GM23338 (cell line): ENCODE results near the gene PASK. TPM values are rescaled to one million over a fixed set of nuclear protein-coding genes. Genes with fewer than 3 reads are reported as not detected.

Source experiments
- ATAC-seq: fragments of 200-7000 bp; cut with Tn5 transposase; 3 replicates; pipeline ENCODE4 v1.9.1; 2020
- DNase-seq: peaks from one replicate; pipeline ENCODE4 v3.0.0-alpha.2; 2015; ENCODE audit warnings: low spot score
- H2AFZ ChIP-seq: fragments of 200-600 bp; sonication (generic); 2 replicates; pipeline ENCODE4 v1.8.0; 2016; ENCODE audit warnings: antibody characterized with exemption, mild to moderate bottlenecking, moderate library complexity
- H3F3A ChIP-seq: fragments of 200-600 bp; sonication (generic); replicated peaks from 2 replicates; pipeline ENCODE4 v1.8.0; 2017; ENCODE audit warnings: antibody characterized with exemption, mixed run types, low read depth
- H3K27ac ChIP-seq: fragments of 200-600 bp; sonication (generic); 2 replicates; pipeline ENCODE4 v1.6.1; 2016; ENCODE audit warnings: low read depth
- H3K27me3 ChIP-seq: fragments of 200-600 bp; sonication (generic); 2 replicates; pipeline ENCODE4 v1.8.0; 2016; ENCODE audit warnings: mild to moderate bottlenecking, mixed run types, moderate library complexity; ENCODE audit not compliant: insufficient read depth
- H3K36me3 ChIP-seq: fragments of 200-600 bp; sonication (generic); 2 replicates; pipeline ENCODE4 v1.8.0; 2016; ENCODE audit warnings: mild to moderate bottlenecking; ENCODE audit not compliant: insufficient read depth
- H3K4me1 ChIP-seq: fragments of 200-600 bp; sonication (generic); 2 replicates; pipeline ENCODE4 v1.8.0; 2016; ENCODE audit warnings: mild to moderate bottlenecking, moderate library complexity; ENCODE audit not compliant: insufficient read depth
- H3K4me2 ChIP-seq: fragments of 200-600 bp; sonication (generic); 2 replicates; pipeline ENCODE4 v1.7.1; 2017; ENCODE audit warnings: mixed run types
- H3K4me3 ChIP-seq: fragments of 200-600 bp; sonication (generic); 2 replicates; pipeline ENCODE4 v1.6.1; 2016; ENCODE audit warnings: mixed run types
- H3K79me2 ChIP-seq: fragments of 200-600 bp; sonication (generic); replicated peaks from 2 replicates; pipeline ENCODE4 v1.8.0; 2017; ENCODE audit warnings: mild to moderate bottlenecking; ENCODE audit not compliant: insufficient read depth
- H3K9me2 ChIP-seq: fragments of 200-600 bp; sonication (generic); 2 replicates; pipeline ENCODE4 v1.8.0; 2017; ENCODE audit not compliant: insufficient read depth
- H4K20me1 ChIP-seq: fragments of 200-600 bp; sonication (generic); replicated peaks from 2 replicates; pipeline ENCODE4 v1.8.0; 2017; ENCODE audit warnings: mild to moderate bottlenecking; ENCODE audit not compliant: insufficient read depth
- H3K27ac Mint-ChIP-seq: 2 replicates; pipeline ENCODE4 v1.8.0; 2020; ENCODE audit warnings: inconsistent platforms, mild to moderate bottlenecking, moderate library complexity, mixed read lengths
- H3K27me3 Mint-ChIP-seq: 3 replicates; pipeline ENCODE4 v1.8.0; 2022; ENCODE audit warnings: low read depth, mild to moderate bottlenecking, moderate library complexity, mixed read lengths, inconsistent platforms; ENCODE audit not compliant: insufficient read depth, poor library complexity
- H3K36me3 Mint-ChIP-seq: 3 replicates; pipeline ENCODE4 v1.8.0; 2021; ENCODE audit warnings: low read depth, mild to moderate bottlenecking, inconsistent platforms, moderate library complexity, mixed read lengths
- H3K4me1 Mint-ChIP-seq: 3 replicates; pipeline ENCODE4 v1.8.0; 2020; ENCODE audit warnings: mild to moderate bottlenecking, inconsistent platforms, mixed read lengths
- H3K4me3 Mint-ChIP-seq: 3 replicates; pipeline ENCODE4 v1.8.0; 2021; ENCODE audit warnings: moderate library complexity, mild to moderate bottlenecking, inconsistent platforms, mixed read lengths
- H3K9me3 Mint-ChIP-seq: 3 replicates; pipeline ENCODE4 v1.8.0; 2020; ENCODE audit warnings: moderate library complexity, mild to moderate bottlenecking, inconsistent platforms, mixed read lengths
- EZH2 ChIP-seq: fragments of 200-600 bp; sonication (generic); IDR thresholded peaks from one replicate; pipeline ENCODE4 v1.8.0; 2017; ENCODE audit warnings: antibody characterized with exemption, mild to moderate bottlenecking, low read depth; ENCODE audit not compliant: unreplicated experiment
- JUNB ChIP-seq: IDR thresholded peaks from one replicate; pipeline ENCODE4 v1.6.1; 2016; ENCODE audit warnings: antibody characterized with exemption; ENCODE audit not compliant: unreplicated experiment
- NANOG ChIP-seq: IDR thresholded peaks from 2 replicates; pipeline ENCODE4 v1.6.1; 2016; ENCODE audit warnings: antibody characterized with exemption, borderline replicate concordance
- POLR2AphosphoS5 ChIP-seq: IDR thresholded peaks from 2 replicates; pipeline ENCODE4 v1.6.1; 2016; ENCODE audit warnings: antibody characterized with exemption, low read depth
- STAT1 ChIP-seq: IDR thresholded peaks from one replicate; pipeline ENCODE4 v1.6.1; 2016; ENCODE audit warnings: antibody characterized with exemption; ENCODE audit not compliant: unreplicated experiment
- ZNF114 ChIP-seq: fragments of 250-450 bp; sonication (Bioruptor Pico); IDR thresholded peaks from 2 replicates; pipeline ENCODE4 v1.5.0; 2020; ENCODE audit warnings: mild to moderate bottlenecking, moderate library complexity
- ZNF331 ChIP-seq: fragments of 250-450 bp; sonication (Bioruptor Pico); IDR thresholded peaks from 2 replicates; pipeline ENCODE4 v1.5.0; 2020; ENCODE audit warnings: low read depth, mild to moderate bottlenecking, moderate library complexity
- polyA plus RNA-seq: library from polyadenylated mRNA; unstranded; fragments of >200 nt; fragmentation: Nextera tagmentation; extraction: Ambion mirVana; gene quantifications from 2 replicates; pipeline ENCODE4 v1.2.1, GENCODE V29; 2016
- total RNA-seq: library from RNA; depleted of rRNA; stranded (reverse); fragments of >200 nt; shearing (Covaris generic); gene quantifications from 2 replicates; pipeline ENCODE4 v1.2.3, GENCODE V29; 2014
- TF ChIP-seq, protein P1 (sequence below): IDR thresholded peaks from one replicate; pipeline ENCODE4 v1.6.1; 2018; ENCODE audit warnings: antibody characterized with exemption; ENCODE audit not compliant: unreplicated experiment
- TF ChIP-seq, protein P2 (sequence below), 2 experiments: fragments of 200-600 bp in 1 of 2; sonication (generic) in 1 of 2; conservative IDR thresholded peaks; 2 replicates each; pipeline versions ENCODE4 v1.5.1 to v1.6.1; 2016 to 2017; ENCODE audit warnings: antibody characterized with exemption in 2 of 2, low read depth in 2 of 2, mild to moderate bottlenecking in 2 of 2, moderate library complexity in 1 of 2

PASK gene
- total and polyA plus RNA-seq, 2 experiments from 2014 or later: 12.5 to 38.4 TPM

DNA sequence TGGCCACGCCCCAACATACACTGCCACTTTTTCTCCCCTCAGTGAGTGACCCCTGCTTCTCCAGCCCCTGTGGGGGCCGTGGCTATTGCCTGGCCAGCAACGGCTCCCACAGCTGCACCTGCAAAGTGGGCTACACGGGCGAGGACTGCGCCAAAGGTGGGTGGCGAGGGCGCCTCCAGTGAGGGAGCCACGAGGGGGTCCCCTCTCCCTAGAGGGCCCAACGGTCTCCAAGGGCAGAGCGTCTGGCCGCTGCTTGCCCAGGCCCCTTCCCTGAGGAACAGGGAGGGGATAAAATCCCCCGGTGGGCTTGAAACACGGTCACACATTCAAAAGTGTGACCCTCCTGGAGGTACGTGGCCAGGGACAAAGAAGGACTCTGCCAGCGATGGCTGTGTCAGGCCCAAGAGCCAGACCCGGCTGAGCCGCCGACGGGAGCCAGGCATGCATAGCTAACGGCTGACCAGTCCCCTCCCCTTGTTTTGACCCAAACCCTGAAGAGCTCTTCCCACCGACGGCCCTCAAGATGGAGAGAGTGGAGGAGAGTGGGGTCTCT is 84.4 kb downstream of the PASK start (continued):
- TF ChIP-seq, protein P1, sequence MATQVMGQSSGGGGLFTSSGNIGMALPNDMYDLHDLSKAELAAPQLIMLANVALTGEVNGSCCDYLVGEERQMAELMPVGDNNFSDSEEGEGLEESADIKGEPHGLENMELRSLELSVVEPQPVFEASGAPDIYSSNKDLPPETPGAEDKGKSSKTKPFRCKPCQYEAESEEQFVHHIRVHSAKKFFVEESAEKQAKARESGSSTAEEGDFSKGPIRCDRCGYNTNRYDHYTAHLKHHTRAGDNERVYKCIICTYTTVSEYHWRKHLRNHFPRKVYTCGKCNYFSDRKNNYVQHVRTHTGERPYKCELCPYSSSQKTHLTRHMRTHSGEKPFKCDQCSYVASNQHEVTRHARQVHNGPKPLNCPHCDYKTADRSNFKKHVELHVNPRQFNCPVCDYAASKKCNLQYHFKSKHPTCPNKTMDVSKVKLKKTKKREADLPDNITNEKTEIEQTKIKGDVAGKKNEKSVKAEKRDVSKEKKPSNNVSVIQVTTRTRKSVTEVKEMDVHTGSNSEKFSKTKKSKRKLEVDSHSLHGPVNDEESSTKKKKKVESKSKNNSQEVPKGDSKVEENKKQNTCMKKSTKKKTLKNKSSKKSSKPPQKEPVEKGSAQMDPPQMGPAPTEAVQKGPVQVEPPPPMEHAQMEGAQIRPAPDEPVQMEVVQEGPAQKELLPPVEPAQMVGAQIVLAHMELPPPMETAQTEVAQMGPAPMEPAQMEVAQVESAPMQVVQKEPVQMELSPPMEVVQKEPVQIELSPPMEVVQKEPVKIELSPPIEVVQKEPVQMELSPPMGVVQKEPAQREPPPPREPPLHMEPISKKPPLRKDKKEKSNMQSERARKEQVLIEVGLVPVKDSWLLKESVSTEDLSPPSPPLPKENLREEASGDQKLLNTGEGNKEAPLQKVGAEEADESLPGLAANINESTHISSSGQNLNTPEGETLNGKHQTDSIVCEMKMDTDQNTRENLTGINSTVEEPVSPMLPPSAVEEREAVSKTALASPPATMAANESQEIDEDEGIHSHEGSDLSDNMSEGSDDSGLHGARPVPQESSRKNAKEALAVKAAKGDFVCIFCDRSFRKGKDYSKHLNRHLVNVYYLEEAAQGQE: no peak
- no peak for TF ChIP-seq ZNF114 (CRISPR knock-in tag)
- TF ChIP-seq EZH2: no peak
- no peak for TF ChIP-seq NANOG

DNA sequence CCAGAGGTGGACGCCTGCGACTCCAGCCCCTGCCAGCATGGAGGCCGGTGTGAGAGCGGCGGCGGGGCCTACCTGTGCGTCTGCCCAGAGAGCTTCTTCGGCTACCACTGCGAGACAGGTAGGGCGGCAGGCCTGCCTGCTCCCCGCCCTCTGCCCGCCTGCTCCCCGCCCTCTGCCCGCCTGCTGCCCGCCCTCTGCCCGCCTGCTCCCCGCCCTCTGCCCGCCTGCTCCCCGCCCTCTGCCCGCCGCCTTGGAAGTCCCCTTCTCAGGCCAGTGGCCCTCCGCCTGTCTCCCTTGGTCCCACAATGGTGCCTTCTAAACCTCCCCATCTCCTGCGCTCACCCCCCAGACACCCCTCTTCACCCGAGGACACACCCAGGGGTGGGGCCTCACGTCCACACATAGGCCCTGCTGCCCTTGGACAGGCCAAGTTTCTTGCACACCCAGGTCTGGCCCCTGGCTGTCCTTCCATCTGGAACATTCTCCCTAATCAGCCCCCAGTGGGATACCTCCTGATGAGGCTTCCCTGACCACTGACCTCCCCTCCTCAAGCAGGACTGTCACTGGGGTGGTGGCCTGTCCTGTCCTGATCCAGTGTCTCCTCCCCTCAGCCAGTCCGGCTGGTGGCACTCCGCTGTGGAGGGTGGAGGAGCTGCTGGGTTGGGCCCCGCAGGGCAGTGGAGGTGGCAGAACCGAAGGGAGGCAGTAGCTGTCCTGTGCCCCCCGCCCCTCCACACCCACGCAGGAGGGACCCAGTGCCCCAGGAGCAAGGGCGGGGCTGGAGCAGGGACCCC is 85.1 kb downstream of the PASK start:
- Mint-ChIP-seq H3K27me3 (peaks cover 5% of the 10 kb centered on the region), H3K4me1 (no peaks in the 10 kb centered on the region; the same call in 2 of the 3 replicates), H3K36me3 (no peaks in the 10 kb centered on the region), H3K4me3 (peak overlapping the region; percentile 59; the same call in 2 of the 3 replicates), H3K9me3 (no peaks in the 10 kb centered on the region), H3K27ac (no peak overlapping the region)
- TF ChIP-seq STAT1 (peak; percentile 100), JUNB (no peak), POLR2AphosphoS5 (peak; percentile 37; the same call in 1 of the 2 replicates), ZNF114 (CRISPR knock-in tag) (no peak)
- Histone ChIP-seq H2AFZ (0 out of 2 replicates have a peak overlapping the region, but pooled peaks have one; percentile 14), H3K79me2 (no peaks in the 10 kb centered on the region), H3K4me3 (peak overlapping the region; percentile 49), H3K36me3 (no peaks in the 10 kb centered on the region), H4K20me1 (no peaks in the 10 kb centered on the region), H3K4me1 (no peaks in the 10 kb centered on the region), H3K27me3 (no peaks in the 10 kb centered on the region), H3F3A (no peaks in the 10 kb centered on the region), H3K9me2 (no peaks in the 10 kb centered on the region), H3K27ac (no peak overlapping the region), H3K4me2 (peak overlapping the region; percentile 70)
- ATAC-seq: peak; percentile 86
- DNase-seq: peak; percentile 70

DNA sequence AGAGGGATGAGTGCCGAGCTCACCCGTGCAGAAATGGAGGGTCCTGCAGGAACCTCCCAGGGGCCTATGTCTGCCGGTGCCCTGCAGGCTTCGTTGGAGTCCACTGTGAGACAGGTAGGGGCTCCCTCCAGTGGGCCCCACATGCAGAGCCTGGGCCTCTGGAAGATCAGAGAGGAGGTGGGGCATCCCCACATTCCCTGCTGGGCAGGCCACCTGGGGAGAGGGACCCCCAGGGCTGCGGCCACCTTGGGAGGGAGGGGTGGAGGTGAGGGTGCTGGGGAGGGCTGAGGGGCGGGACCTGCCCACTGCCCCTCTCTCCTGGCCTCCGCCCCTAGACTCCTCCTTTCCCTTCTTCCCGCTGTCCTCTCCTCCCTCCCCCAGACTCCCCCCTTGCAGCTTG is 85.7 kb downstream of the PASK start:
- H3K36me3 ChIP-seq: no peaks in the 10 kb centered on the region
- no peaks in the 10 kb centered on the region for H4K20me1 ChIP-seq
- Mint-ChIP-seq H3K36me3 (no peaks in the 10 kb centered on the region), H3K27ac (no peak overlapping the region), H3K27me3 (peaks cover 5% of the 10 kb centered on the region), H3K9me3 (no peaks in the 10 kb centered on the region), H3K4me3 (peak overlapping the region; percentile 59; the same call in 2 of the 3 replicates), H3K4me1 (no peaks in the 10 kb centered on the region; the same call in 2 of the 3 replicates)
- DNase-seq (peak; percentile 29), ATAC-seq (peak; percentile 39)
- 0 out of 2 replicates have a peak overlapping the region, but pooled peaks have one; percentile 14 for H2AFZ ChIP-seq
- no peaks in the 10 kb centered on the region for H3F3A ChIP-seq
- peak overlapping the region; percentile 49 for H3K4me3 ChIP-seq
- no peaks in the 10 kb centered on the region for H3K9me2 ChIP-seq
- H3K27me3 ChIP-seq: no peaks in the 10 kb centered on the region
- H3K4me2 ChIP-seq: peak overlapping the region; percentile 70
- no peaks in the 10 kb centered on the region for H3K4me1 ChIP-seq
- H3K79me2 ChIP-seq: no peaks in the 10 kb centered on the region
- no peak overlapping the region for H3K27ac ChIP-seq
- TF ChIP-seq, protein P2, sequence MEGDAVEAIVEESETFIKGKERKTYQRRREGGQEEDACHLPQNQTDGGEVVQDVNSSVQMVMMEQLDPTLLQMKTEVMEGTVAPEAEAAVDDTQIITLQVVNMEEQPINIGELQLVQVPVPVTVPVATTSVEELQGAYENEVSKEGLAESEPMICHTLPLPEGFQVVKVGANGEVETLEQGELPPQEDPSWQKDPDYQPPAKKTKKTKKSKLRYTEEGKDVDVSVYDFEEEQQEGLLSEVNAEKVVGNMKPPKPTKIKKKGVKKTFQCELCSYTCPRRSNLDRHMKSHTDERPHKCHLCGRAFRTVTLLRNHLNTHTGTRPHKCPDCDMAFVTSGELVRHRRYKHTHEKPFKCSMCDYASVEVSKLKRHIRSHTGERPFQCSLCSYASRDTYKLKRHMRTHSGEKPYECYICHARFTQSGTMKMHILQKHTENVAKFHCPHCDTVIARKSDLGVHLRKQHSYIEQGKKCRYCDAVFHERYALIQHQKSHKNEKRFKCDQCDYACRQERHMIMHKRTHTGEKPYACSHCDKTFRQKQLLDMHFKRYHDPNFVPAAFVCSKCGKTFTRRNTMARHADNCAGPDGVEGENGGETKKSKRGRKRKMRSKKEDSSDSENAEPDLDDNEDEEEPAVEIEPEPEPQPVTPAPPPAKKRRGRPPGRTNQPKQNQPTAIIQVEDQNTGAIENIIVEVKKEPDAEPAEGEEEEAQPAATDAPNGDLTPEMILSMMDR (conservative IDR thresholded peaks at IDR 0.05; ENCODE audit: low read depth in 2 of 2): peak in 1 of 2 experiments; percentile 33; a peak in 1 of 4 replicates
- TF ChIP-seq POLR2AphosphoS5 (no peak), ZNF114 (CRISPR knock-in tag) (no peak), NANOG (no peak), ZNF331 (CRISPR knock-in tag) (no peak)
- TF ChIP-seq, protein P1: no peak
